ENCODE results near the gene TBC1D10B.

TBC1D10B gene

DNA sequence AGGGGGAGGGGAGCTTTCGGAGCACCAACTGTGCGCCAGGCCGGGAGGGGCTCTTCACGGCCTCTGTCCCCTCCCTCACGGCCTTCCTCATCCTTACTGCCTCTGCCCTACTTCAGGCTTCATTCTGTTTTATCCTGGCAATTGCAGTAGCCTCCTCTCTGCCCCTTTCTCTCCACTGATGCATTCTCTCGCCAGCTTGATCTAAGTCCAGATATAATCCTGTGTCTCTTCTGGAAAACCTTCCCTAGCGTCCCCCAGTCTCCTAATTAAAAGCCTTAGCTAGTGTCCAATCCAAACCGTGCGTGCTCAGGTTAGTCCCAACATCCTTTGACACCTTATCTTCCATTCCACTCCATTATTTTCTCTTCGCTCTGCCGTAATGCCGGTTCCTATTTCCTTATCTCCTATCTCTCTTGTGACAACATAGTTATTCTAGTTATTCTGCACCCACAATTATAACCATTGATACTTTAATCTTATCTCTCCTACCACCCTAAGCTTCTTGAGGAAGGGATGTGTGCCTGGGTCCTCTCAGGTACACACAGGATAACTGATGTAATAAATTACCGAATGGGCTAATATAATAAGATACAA lies 25.8 kb upstream of the TBC1D10B start (continued):
- TF ChIP-seq ZNF501 (tag by site-specific recombination; IDR thresholded peaks at IDR 0.05) = 0 out of 2 replicates have a peak, but pooled peaks have one; percentile 38
- 0 out of 2 replicates have a peak, but pooled peaks have one; percentile 1 for TF ChIP-seq ZIC2 (tag by site-specific recombination; IDR thresholded peaks at IDR 0.05)
- no peak for TF ChIP-seq ZNF785 (tag by site-specific recombination; IDR thresholded peaks at IDR 0.05)
- peak; percentile 35; the same call in 1 of the 2 replicates for TF ChIP-seq SP3 (tag by site-specific recombination; IDR thresholded peaks at IDR 0.05)
- TF ChIP-seq ZNF426 (tag by site-specific recombination; IDR thresholded peaks at IDR 0.05) = no peak
- no peak for TF ChIP-seq OVOL3 (tag by site-specific recombination; IDR thresholded peaks at IDR 0.05)
- 0 out of 2 replicates have a peak, but pooled peaks have one; percentile 42 for TF ChIP-seq ZBTB7A (tag by site-specific recombination; IDR thresholded peaks at IDR 0.05; ENCODE audit: low read depth)
- TF ChIP-seq, protein P1, sequence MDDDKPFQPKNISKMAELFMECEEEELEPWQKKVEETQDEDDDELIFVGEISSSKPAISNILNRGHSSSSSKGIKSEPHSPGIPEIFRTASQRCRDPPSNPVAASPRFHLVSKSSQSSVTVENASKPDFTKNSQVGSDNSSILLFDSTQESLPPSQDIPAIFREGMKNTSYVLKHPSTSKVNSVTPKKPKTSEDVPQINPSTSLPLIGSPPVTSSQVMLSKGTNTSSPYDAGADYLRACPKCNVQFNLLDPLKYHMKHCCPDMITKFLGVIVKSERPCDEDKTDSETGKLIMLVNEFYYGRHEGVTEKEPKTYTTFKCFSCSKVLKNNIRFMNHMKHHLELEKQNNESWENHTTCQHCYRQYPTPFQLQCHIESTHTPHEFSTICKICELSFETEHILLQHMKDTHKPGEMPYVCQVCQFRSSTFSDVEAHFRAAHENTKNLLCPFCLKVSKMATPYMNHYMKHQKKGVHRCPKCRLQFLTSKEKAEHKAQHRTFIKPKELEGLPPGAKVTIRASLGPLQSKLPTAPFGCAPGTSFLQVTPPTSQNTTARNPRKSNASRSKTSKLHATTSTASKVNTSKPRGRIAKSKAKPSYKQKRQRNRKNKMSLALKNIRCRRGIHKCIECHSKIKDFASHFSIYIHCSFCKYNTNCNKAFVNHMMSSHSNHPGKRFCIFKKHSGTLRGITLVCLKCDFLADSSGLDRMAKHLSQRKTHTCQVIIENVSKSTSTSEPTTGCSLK (tag by site-specific recombination; IDR thresholded peaks at IDR 0.05) = no peak
- TF ChIP-seq, protein P2, sequence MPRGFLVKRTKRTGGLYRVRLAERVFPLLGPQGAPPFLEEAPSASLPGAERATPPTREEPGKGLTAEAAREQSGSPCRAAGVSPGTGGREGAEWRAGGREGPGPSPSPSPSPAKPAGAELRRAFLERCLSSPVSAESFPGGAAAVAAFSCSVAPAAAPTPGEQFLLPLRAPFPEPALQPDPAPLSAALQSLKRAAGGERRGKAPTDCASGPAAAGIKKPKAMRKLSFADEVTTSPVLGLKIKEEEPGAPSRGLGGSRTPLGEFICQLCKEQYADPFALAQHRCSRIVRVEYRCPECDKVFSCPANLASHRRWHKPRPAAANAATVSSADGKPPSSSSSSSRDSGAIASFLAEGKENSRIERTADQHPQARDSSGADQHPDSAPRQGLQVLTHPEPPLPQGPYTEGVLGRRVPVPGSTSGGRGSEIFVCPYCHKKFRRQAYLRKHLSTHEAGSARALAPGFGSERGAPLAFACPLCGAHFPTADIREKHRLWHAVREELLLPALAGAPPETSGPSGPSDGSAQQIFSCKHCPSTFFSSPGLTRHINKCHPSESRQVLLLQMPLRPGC (tag by site-specific recombination; IDR thresholded peaks at IDR 0.05) = no peak
- no peak; the same call in 1 of the 2 replicates for TF ChIP-seq BCL11A (tag by site-specific recombination; IDR thresholded peaks at IDR 0.05; ENCODE audit: low read depth)
- no peak for TF ChIP-seq REST (tag by site-specific recombination; IDR thresholded peaks at IDR 0.05)
- TF ChIP-seq ZNF335 (tag by site-specific recombination; conservative IDR thresholded peaks at IDR 0.05) = peak; percentile 99
- TF ChIP-seq ZNF654 (tag by site-specific recombination; IDR thresholded peaks at IDR 0.05; ENCODE audit: low read depth) = no peak
- no peak for TF ChIP-seq ZBTB21 (tag by site-specific recombination; IDR thresholded peaks at IDR 0.05)
- no peak for TF ChIP-seq ZNF488 (tag by site-specific recombination; IDR thresholded peaks at IDR 0.05)
- peak; percentile 97 for TF ChIP-seq PATZ1 (tag by site-specific recombination; IDR thresholded peaks at IDR 0.05)
- TF ChIP-seq ZNF112 (tag by site-specific recombination; IDR thresholded peaks at IDR 0.05) = no peak
- TF ChIP-seq ZNF24 (tag by site-specific recombination; IDR thresholded peaks at IDR 0.05) = no peak
- TF ChIP-seq SCRT1 (tag by site-specific recombination; IDR thresholded peaks at IDR 0.05; ENCODE audit: borderline replicate concordance) = no peak
- TF ChIP-seq ZNF548 (tag by site-specific recombination; IDR thresholded peaks at IDR 0.05) = no peak
- peak; percentile 7; the same call in 1 of the 2 replicates for TF ChIP-seq ZNF324 (tag by site-specific recombination; IDR thresholded peaks at IDR 0.05)
- TF ChIP-seq, protein P3, sequence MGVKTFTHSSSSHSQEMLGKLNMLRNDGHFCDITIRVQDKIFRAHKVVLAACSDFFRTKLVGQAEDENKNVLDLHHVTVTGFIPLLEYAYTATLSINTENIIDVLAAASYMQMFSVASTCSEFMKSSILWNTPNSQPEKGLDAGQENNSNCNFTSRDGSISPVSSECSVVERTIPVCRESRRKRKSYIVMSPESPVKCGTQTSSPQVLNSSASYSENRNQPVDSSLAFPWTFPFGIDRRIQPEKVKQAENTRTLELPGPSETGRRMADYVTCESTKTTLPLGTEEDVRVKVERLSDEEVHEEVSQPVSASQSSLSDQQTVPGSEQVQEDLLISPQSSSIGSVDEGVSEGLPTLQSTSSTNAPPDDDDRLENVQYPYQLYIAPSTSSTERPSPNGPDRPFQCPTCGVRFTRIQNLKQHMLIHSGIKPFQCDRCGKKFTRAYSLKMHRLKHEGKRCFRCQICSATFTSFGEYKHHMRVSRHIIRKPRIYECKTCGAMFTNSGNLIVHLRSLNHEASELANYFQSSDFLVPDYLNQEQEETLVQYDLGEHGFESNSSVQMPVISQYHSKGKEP (tag by site-specific recombination; IDR thresholded peaks at IDR 0.05) = no peak
- no peak for TF ChIP-seq ZNF677 (tag by site-specific recombination; IDR thresholded peaks at IDR 0.05)
- TF ChIP-seq, protein P4, sequence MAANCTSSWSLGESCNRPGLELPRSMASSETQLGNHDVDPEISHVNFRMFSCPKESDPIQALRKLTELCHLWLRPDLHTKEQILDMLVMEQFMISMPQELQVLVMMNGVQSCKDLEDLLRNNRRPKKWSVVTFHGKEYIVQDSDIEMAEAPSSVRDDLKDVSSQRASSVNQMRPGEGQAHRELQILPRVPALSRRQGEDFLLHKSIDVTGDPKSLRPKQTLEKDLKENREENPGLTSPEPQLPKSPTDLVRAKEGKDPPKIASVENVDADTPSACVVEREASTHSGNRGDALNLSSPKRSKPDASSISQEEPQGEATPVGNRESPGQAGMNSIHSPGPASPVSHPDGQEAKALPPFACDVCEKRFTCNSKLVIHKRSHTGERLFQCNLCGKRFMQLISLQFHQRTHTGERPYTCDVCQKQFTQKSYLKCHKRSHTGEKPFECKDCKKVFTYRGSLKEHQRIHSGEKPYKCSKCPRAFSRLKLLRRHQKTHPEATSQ (tag by site-specific recombination; IDR thresholded peaks at IDR 0.05) = no peak
- TF ChIP-seq TCF7L2 (IDR thresholded peaks at IDR 0.05; ENCODE audit: borderline replicate concordance, low read depth, low read length) = no peak
- TF ChIP-seq ZNF292 (tag by site-specific recombination; IDR thresholded peaks at IDR 0.05; ENCODE audit: borderline replicate concordance, low read depth) = no peak
- no peak for TF ChIP-seq ZNF521 (tag by site-specific recombination; IDR thresholded peaks at IDR 0.05)
